Suprapubic skin (tissue), 4 donors: ENCODE data around the gene ZDHHC24. TPM values are rescaled to one million over a fixed set of nuclear protein-coding genes. Genes with fewer than 3 reads are reported as not detected.
A peak's percentile ranks its signal among the peaks of the same experiment; 100 is the strongest.
"Not testable (repeated sequence)": the region's sequence is repeated elsewhere in the genome, so short reads cannot be mapped to it uniquely, and the experiment has no call there.

ENCODE experiments used
- DNase-seq, 2 donors: peaks; one replicate each; pipeline ENCODE4 v3.0.0-alpha.2; 2019; ENCODE audit warnings: low spot score in 2 of 2
- H3K27ac ChIP-seq: fragments of 200-600 bp; sonication (generic); one replicate; pipeline ENCODE4 v1.5.1; 2019
- H3K27me3 ChIP-seq: fragments of 200-600 bp; sonication (generic); one replicate; pipeline ENCODE4 v1.5.1; 2019
- H3K36me3 ChIP-seq: fragments of 200-600 bp; sonication (generic); one replicate; pipeline ENCODE4 v1.5.1; 2019
- H3K4me1 ChIP-seq: fragments of 200-600 bp; sonication (generic); one replicate; pipeline ENCODE4 v1.5.1; 2019
- H3K4me3 ChIP-seq: fragments of 200-600 bp; sonication (generic); one replicate; pipeline ENCODE4 v1.5.1; 2019; ENCODE audit warnings: mild to moderate bottlenecking
- H3K9me3 ChIP-seq: fragments of 200-600 bp; sonication (generic); one replicate; pipeline ENCODE4 v1.5.1; 2019
- CTCF ChIP-seq, 2 donors: fragments of 200-600 bp in 1 of 2; fragments of 450-650 bp in 1 of 2; sonication (generic) in 1 of 2; IDR thresholded peaks; one replicate each; pipeline ENCODE4 v1.5.1; 2016 to 2019; ENCODE audit warnings: antibody characterized with exemption in 2 of 2, mild to moderate bottlenecking in 1 of 2, moderate library complexity in 1 of 2
- EP300 ChIP-seq: sonication (generic); formaldehyde crosslinking; IDR thresholded peaks from one replicate; pipeline ENCODE4 v1.6.1; 2017; ENCODE audit warnings: antibody characterized with exemption
- POLR2A ChIP-seq, 2 donors: fragments of 450-650 bp; IDR thresholded peaks; one replicate each; pipeline ENCODE4 v1.6.1; 2017; ENCODE audit warnings: antibody characterized with exemption in 2 of 2, mild to moderate bottlenecking in 2 of 2, moderate library complexity in 2 of 2
- POLR2AphosphoS5 ChIP-seq, 3 donors: sonication (generic); formaldehyde crosslinking; IDR thresholded peaks; one replicate each; pipeline ENCODE4 v1.6.1; 2017; ENCODE audit warnings: antibody characterized with exemption in 3 of 3
- WGBS: methylation state at CpG from one replicate; pipeline ENCODE4 v1.1.5; 2018; 5-methylcytosine and 5-hydroxymethylcytosine counted together
- total RNA-seq, 4 donors: library from RNA; depleted of rRNA; stranded (reverse); fragments of >200 nt; gene quantifications; one replicate each; pipeline ENCODE4 v1.1.0, GENCODE V29; 2016

The ZDHHC24 gene
- total RNA-seq, 4 donors from 2014 or later: 13.9 to 37.2 (median 15.3) TPM

- Histone ChIP-seq H3K4me1 (peaks cover 23% of the 10 kb centered on the region), H3K9me3 (no peaks in the 10 kb centered on the region), H3K4me3 (no peak overlapping the region), H3K27ac (no peak overlapping the region), H3K27me3 (no peaks in the 10 kb centered on the region), H3K36me3 (no peaks in the 10 kb centered on the region)
- DNase-seq: no peak
- TF ChIP-seq CTCF (IDR thresholded peaks at IDR 0.05) (no peak), POLR2AphosphoS5 (IDR thresholded peaks at IDR 0.05) (no peak), EP300 (no peak), POLR2A (IDR thresholded peaks at IDR 0.05) (no peak)
- 52% methylated on average over 16 of the region's 16 CpGs for WGBS
Observed at GRCh38 chr11:66548774-66549630, 3.2 kb upstream of the ZDHHC24 start.

GRCh38 chr11:66548041-66548440 is 2.2 kb upstream of the ZDHHC24 start:
- WGBS: 32% methylated on average over 11 of the region's 11 CpGs
- H3K36me3 ChIP-seq: peaks cover 4% of the 10 kb centered on the region
- H3K27me3 ChIP-seq: no peaks in the 10 kb centered on the region
- DNase-seq: no peak
- H3K4me1 ChIP-seq: peaks cover 30% of the 10 kb centered on the region
- H3K9me3 ChIP-seq: no peaks in the 10 kb centered on the region
- H3K27ac ChIP-seq: no peak overlapping the region
- H3K4me3 ChIP-seq: no peak overlapping the region
- TF ChIP-seq CTCF (IDR thresholded peaks at IDR 0.05) (no peak), POLR2AphosphoS5 (IDR thresholded peaks at IDR 0.05) (no peak), POLR2A (IDR thresholded peaks at IDR 0.05) (no peak), EP300 (no peak)

- no peak for DNase-seq
- H3K4me1 ChIP-seq: peaks cover 32% of the 10 kb centered on the region
- H3K4me3 ChIP-seq: no peak overlapping the region
- no peaks in the 10 kb centered on the region for H3K9me3 ChIP-seq
- no peak for TF ChIP-seq POLR2AphosphoS5 (IDR thresholded peaks at IDR 0.05)
- no peak for TF ChIP-seq CTCF (IDR thresholded peaks at IDR 0.05)
- no peak for TF ChIP-seq EP300
- no peak for TF ChIP-seq POLR2A (IDR thresholded peaks at IDR 0.05)
- no peaks in the 10 kb centered on the region for H3K27me3 ChIP-seq
- H3K36me3 ChIP-seq: peaks cover 8% of the 10 kb centered on the region
- WGBS: 67% methylated on average over 3 of the region's 5 CpGs
- no peak overlapping the region for H3K27ac ChIP-seq
Observed at GRCh38 chr11:66547662-66548009, 1.8 kb upstream of the ZDHHC24 start.

GRCh38 chr11:66546966-66547661 is 1.3 kb upstream of the ZDHHC24 start:
- 48% methylated on average over 6 of the region's 18 CpGs for WGBS
- no peak overlapping the region for H3K27ac ChIP-seq
- H3K4me3 ChIP-seq: peak overlapping the region; percentile 73
- H3K9me3 ChIP-seq: no peaks in the 10 kb centered on the region
- TF ChIP-seq POLR2AphosphoS5 (IDR thresholded peaks at IDR 0.05) (no peak), EP300 (no peak), CTCF (IDR thresholded peaks at IDR 0.05) (no peak), POLR2A (IDR thresholded peaks at IDR 0.05) (no peak)
- H3K4me1 ChIP-seq: peaks cover 36% of the 10 kb centered on the region
- H3K36me3 ChIP-seq: peaks cover 13% of the 10 kb centered on the region
- DNase-seq: no peak
- H3K27me3 ChIP-seq: no peaks in the 10 kb centered on the region

- Histone ChIP-seq H3K27ac (peak within 1 kb of the TSS; percentile 53), H3K36me3 (peaks cover 17% of the 10 kb centered on the region), H3K4me1 (peaks cover 36% of the 10 kb centered on the region), H3K27me3 (no peaks in the 10 kb centered on the region), H3K4me3 (peak within 1 kb of the TSS; percentile 73), H3K9me3 (no peaks in the 10 kb centered on the region)
- whole genome bisulfite sequencing: 0% methylated on average over 21 of the region's 37 CpGs
- no peak for DNase-seq
- TF ChIP-seq POLR2A (IDR thresholded peaks at IDR 0.05) (no peak), EP300 (no peak), CTCF (IDR thresholded peaks at IDR 0.05) (no peak), POLR2AphosphoS5 (IDR thresholded peaks at IDR 0.05) (no peak)
Observed at GRCh38 chr11:66546368-66546965, 619 bp upstream of the ZDHHC24 start, which contains the start of gene ACTN3. Gene ACTN3, plus strand, starts transcription at chr11:66546903. Its CDS starts 35 bp downstream, at chr11:66546938.

- Histone ChIP-seq H3K4me3 (peak overlapping the region; percentile 73), H3K36me3 (peaks cover 22% of the 10 kb centered on the region), H3K4me1 (peaks cover 36% of the 10 kb centered on the region)
- WGBS: 64% methylated on average over 14 of the region's 14 CpGs
- DNase-seq, H3K27me3 ChIP-seq, H3K27ac ChIP-seq, H3K9me3 ChIP-seq: not testable (repeated sequence)
Observed at GRCh38 chr11:66544952-66545351, 896 bp downstream of the ZDHHC24 start.
